Parathyroid adenoma (tissue), 2 donors: ENCODE measurements around the gene CDC7.

Experiments used
- H2AFZ ChIP-seq: fragments of 300-600 bp; sonication (generic); one replicate; pipeline ENCODE4 v1.7.0; 2017; ENCODE audit warnings: antibody characterized with exemption, mild to moderate bottlenecking
- H3K27ac ChIP-seq: fragments of 300-600 bp; sonication (generic); one replicate; pipeline ENCODE4 v1.7.0; 2017
- H3K27me3 ChIP-seq: fragments of 300-600 bp; sonication (generic); one replicate; pipeline ENCODE4 v1.7.0; 2017; ENCODE audit warnings: low read length; ENCODE audit not compliant: control insufficient read depth, insufficient read depth
- H3K36me3 ChIP-seq: fragments of 300-600 bp; sonication (generic); one replicate; pipeline ENCODE4 v1.7.0; 2017; ENCODE audit warnings: low read length; ENCODE audit not compliant: control insufficient read depth, insufficient read depth
- H3K4me1 ChIP-seq: fragments of 300-600 bp; sonication (generic); one replicate; pipeline ENCODE4 v1.7.0; 2017; ENCODE audit warnings: control low read depth
- H3K4me2 ChIP-seq: fragments of 300-600 bp; sonication (generic); one replicate; pipeline ENCODE4 v1.7.0; 2017; ENCODE audit warnings: low read length
- H3K4me3 ChIP-seq: fragments of 300-600 bp; sonication (generic); one replicate; pipeline ENCODE4 v1.7.0; 2017; ENCODE audit warnings: low read depth, low read length
- H3K79me2 ChIP-seq: fragments of 300-600 bp; sonication (generic); one replicate; pipeline ENCODE4 v1.7.0; 2017; ENCODE audit warnings: control low read depth
- H3K9ac ChIP-seq: fragments of 300-600 bp; sonication (generic); one replicate; pipeline ENCODE4 v1.7.0; 2017; ENCODE audit warnings: mild to moderate bottlenecking
- H3K9me3 ChIP-seq: fragments of 300-600 bp; sonication (generic); one replicate; pipeline ENCODE4 v1.7.0; 2017; ENCODE audit warnings: low read length; ENCODE audit not compliant: control insufficient read depth
- CTCF ChIP-seq: fragments of 300-600 bp; sonication (generic); IDR thresholded peaks from one replicate; pipeline ENCODE4 v1.7.0; 2017; ENCODE audit warnings: antibody characterized with exemption, mild to moderate bottlenecking
- donor health status: primary hyperparathyroidism.

CDC7 gene

GRCh38 chr1:91548376-91549040 is 47.9 kb downstream of the CDC7 start:
- Histone ChIP-seq H3K36me3 (no peaks in the 10 kb centered on the region), H3K9me3 (no peaks in the 10 kb centered on the region), H2AFZ (no peak overlapping the region), H3K4me1 (no peaks in the 10 kb centered on the region), H3K27ac (no peak overlapping the region), H3K27me3 (no peaks in the 10 kb centered on the region), H3K9ac (no peak overlapping the region), H3K4me3 (no peak overlapping the region), H3K4me2 (no peak overlapping the region), H3K79me2 (no peaks in the 10 kb centered on the region)
- TF ChIP-seq CTCF, result no peak

DNA sequence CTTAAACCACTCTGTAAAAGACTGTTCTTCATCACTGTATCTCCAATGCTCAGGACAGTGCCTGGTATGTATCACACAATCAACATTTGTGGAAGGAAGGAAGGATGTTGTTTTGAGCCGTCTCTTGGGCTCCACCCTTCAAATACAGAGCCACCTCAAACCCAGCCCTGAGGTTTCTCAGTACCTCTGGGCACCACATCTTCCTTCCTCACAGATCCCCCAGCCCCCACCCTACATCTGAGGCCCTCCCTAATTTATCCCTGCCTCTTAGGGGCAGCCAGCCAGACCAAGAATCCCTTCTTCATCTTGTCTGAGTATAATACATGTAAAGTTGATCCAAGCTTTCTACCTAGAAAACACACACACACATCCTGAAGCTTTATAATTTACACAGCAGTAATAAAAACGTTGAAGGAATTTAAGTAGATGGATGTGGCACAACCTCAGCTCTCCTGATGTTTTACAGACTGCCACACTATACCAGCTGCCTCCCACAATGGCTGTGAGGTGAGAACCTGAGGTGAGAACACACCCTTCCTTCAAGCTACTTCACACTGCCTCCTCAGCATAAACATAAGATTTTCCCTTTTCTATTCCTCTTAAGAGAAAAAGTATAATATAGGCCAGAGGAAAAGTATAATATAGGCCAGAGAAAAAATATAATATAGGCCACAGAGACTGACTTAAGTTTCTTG is 48.5 kb downstream of the CDC7 start:
- Histone ChIP-seq H2AFZ (no peak overlapping the region), H3K4me3 (no peak overlapping the region), H3K9ac (no peak overlapping the region), H3K36me3 (no peaks in the 10 kb centered on the region), H3K27ac (no peak overlapping the region), H3K27me3 (no peaks in the 10 kb centered on the region), H3K4me1 (no peaks in the 10 kb centered on the region), H3K9me3 (no peaks in the 10 kb centered on the region), H3K79me2 (no peaks in the 10 kb centered on the region), H3K4me2 (no peak overlapping the region)
- no peak for TF ChIP-seq CTCF

DNA sequence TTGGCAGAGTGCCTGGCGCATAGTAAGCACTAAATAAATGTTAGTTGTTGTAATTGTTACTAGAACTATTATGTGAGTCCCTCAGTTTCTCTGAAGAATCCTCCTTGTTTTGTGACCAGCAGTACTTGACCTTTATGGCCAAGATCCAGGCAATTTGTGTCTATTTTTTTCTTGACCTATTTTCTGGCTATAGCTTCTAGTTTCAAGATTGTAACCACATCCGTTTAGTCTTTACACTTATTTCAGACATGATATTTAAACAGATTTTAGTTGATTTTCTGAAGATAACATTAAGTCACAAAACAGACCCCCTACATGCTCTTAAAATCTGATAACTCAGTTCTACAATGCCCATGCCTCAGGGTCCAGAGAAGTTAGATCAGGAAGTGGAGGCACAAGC is 50.3 kb downstream of the CDC7 start:
- Histone ChIP-seq H3K4me3 (no peak overlapping the region), H3K9ac (no peak overlapping the region), H3K4me2 (no peak overlapping the region), H3K36me3 (no peaks in the 10 kb centered on the region), H3K27ac (no peak overlapping the region), H3K9me3 (no peaks in the 10 kb centered on the region), H3K27me3 (no peaks in the 10 kb centered on the region), H2AFZ (no peak overlapping the region), H3K4me1 (no peaks in the 10 kb centered on the region), H3K79me2 (no peaks in the 10 kb centered on the region)
- no peak for TF ChIP-seq CTCF

DNA sequence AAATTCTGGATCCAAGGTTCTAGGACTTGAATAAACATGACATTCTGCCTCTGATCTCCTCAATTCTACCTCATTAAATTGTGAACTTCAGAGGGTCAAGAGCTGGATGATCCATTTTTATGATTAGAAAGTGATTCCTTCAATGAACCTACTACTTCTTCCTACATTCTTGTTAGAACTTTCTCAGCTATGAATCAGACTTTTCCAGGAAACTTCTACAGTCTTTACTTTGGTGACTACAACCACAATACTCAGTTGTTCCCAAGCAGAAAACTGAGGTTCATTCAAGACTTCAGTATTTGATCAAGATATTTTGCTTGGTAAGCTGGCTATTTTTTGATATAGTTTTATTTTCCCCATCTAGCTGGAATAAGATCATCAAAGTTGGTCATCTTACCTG is 51.4 kb downstream of the CDC7 start:
- Histone ChIP-seq H2AFZ (no peak overlapping the region), H3K4me1 (no peaks in the 10 kb centered on the region), H3K36me3 (no peaks in the 10 kb centered on the region), H3K4me3 (no peak overlapping the region), H3K4me2 (no peak overlapping the region), H3K27me3 (no peaks in the 10 kb centered on the region), H3K9ac (no peak overlapping the region), H3K9me3 (no peaks in the 10 kb centered on the region), H3K79me2 (no peaks in the 10 kb centered on the region), H3K27ac (no peak overlapping the region)
- TF ChIP-seq CTCF, result no peak

DNA sequence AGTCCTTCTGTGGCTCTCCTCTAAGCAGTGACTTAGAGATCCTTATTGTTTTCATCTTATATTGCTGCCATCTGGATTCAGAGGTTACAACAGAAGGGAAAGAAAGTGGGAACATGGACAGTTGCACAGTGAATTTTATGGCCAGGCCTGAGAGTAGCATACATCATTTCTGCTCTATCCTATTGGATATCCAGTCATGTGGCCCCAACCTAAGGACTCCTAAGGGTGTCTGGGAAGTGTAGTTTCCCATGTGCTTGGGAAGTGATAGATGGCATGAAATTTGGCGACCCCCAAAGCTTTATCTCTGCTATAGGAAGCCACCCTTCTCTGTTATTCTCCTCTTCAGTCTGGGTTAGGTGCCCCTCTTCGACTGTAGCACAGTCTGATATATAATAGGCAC is 51.9 kb downstream of the CDC7 start:
- Histone ChIP-seq H3K4me1 (no peaks in the 10 kb centered on the region), H3K9ac (no peak overlapping the region), H3K4me2 (no peak overlapping the region), H3K79me2 (no peaks in the 10 kb centered on the region), H3K27ac (no peak overlapping the region), H3K4me3 (no peak overlapping the region), H3K27me3 (no peaks in the 10 kb centered on the region), H3K9me3 (no peaks in the 10 kb centered on the region), H2AFZ (no peak overlapping the region), H3K36me3 (no peaks in the 10 kb centered on the region)
- no peak for TF ChIP-seq CTCF
